HepG2 (cell line): ENCODE results near the gene ALB. TPM values are rescaled to one million over a fixed set of nuclear protein-coding genes. Genes with fewer than 3 reads are reported as not detected.
A peak's percentile ranks its signal among the peaks of the same experiment; 100 is the strongest.

ENCODE experiments used
- BATF2 ChIP-seq: sonication (generic); formaldehyde crosslinking; IDR thresholded peaks from 2 replicates; pipeline ENCODE4 v1.8.0; 2022; ENCODE audit warnings: mild to moderate bottlenecking, missing genetic modification reagents, moderate library complexity
- CBFB ChIP-seq: sonication (generic); formaldehyde crosslinking; IDR thresholded peaks from 2 replicates; pipeline ENCODE4 v1.4.0; 2020; ENCODE audit warnings: missing genetic modification reagents
- CBX2 ChIP-seq, 2 experiments: fragments of 200-600 bp in 1 of 2; sonication (generic); formaldehyde crosslinking in 1 of 2; IDR thresholded peaks; 2 replicates each; pipeline versions ENCODE4 v1.7.0 to v1.8.1; 2018 to 2022; ENCODE audit warnings: low read depth in 2 of 2, low read length in 1 of 2, mild to moderate bottlenecking in 1 of 2, missing genetic modification reagents in 1 of 2
- HMG20B ChIP-seq: conservative IDR thresholded peaks from 2 replicates; pipeline ENCODE4 v1.6.1; 2016; ENCODE audit warnings: missing genetic modification reagents, missing compliant biosample characterization
- HOXA5 ChIP-seq: sonication (generic); formaldehyde crosslinking; IDR thresholded peaks from 2 replicates; pipeline ENCODE4 v1.4.0; 2020; ENCODE audit warnings: missing genetic modification reagents
- MAFK ChIP-seq, 2 experiments: IDR thresholded peaks in 1 of 2; conservative IDR thresholded peaks in 1 of 2; 2 replicates each; pipeline ENCODE4 v1.6.1; 2011; ENCODE audit warnings: improper control_type of control experiment in 2 of 2, low read length in 2 of 2
- MBD4 ChIP-seq: IDR thresholded peaks from 2 replicates; pipeline ENCODE4 v1.6.1; 2012; ENCODE audit warnings: low read length, inconsistent platforms, borderline replicate concordance
- MLLT10 ChIP-seq: sonication (generic); formaldehyde crosslinking; IDR thresholded peaks from 2 replicates; pipeline ENCODE4 v1.4.0; 2020; ENCODE audit warnings: missing genetic modification reagents
- NONO ChIP-seq, 2 experiments: fragments of 450-650 bp in 1 of 2; sonication (generic) in 1 of 2; formaldehyde crosslinking in 1 of 2; IDR thresholded peaks in 1 of 2; conservative IDR thresholded peaks in 1 of 2; 2 replicates each; pipeline versions ENCODE4 v1.6.1 to v1.8.0; 2017 to 2022; ENCODE audit warnings: mild to moderate bottlenecking in 1 of 2, missing genetic modification reagents in 1 of 2, moderate library complexity in 1 of 2
- NPAS2 ChIP-seq: sonication (generic); formaldehyde crosslinking; IDR thresholded peaks from 2 replicates; pipeline ENCODE4 v1.8.0; 2022; ENCODE audit warnings: mild to moderate bottlenecking, missing genetic modification reagents, borderline replicate concordance
- POLR2A ChIP-seq, 2 experiments: IDR thresholded peaks; 2 replicates each; pipeline ENCODE4 v1.6.1; 2011; ENCODE audit warnings: low read depth in 2 of 2, low read length in 2 of 2, mild to moderate bottlenecking in 1 of 2, moderate library complexity in 1 of 2; ENCODE audit not compliant: insufficient read depth in 1 of 2
- POLR2AphosphoS5 ChIP-seq: IDR thresholded peaks from 2 replicates; pipeline ENCODE4 v1.6.1; 2012; ENCODE audit warnings: low read depth, low read length
- RFXAP ChIP-seq: sonication (generic); formaldehyde crosslinking; IDR thresholded peaks from 2 replicates; pipeline ENCODE4 v1.4.0; 2020; ENCODE audit warnings: missing genetic modification reagents, borderline replicate concordance
- SALL1 ChIP-seq: sonication (generic); formaldehyde crosslinking; IDR thresholded peaks from 2 replicates; pipeline ENCODE4 v1.8.0; 2022; ENCODE audit warnings: mild to moderate bottlenecking, missing genetic modification reagents
- STAT6 ChIP-seq: sonication (generic); formaldehyde crosslinking; IDR thresholded peaks from 2 replicates; pipeline ENCODE4 v1.4.0; 2020; ENCODE audit warnings: missing genetic modification reagents, mild to moderate bottlenecking, borderline replicate concordance
- ZC3H13 ChIP-seq: sonication (generic); formaldehyde crosslinking; IDR thresholded peaks from 2 replicates; pipeline ENCODE4 v1.8.1; 2023; ENCODE audit warnings: mild to moderate bottlenecking, missing genetic modification reagents, moderate library complexity
- ZNF383 ChIP-seq: sonication (generic); formaldehyde crosslinking; IDR thresholded peaks from 2 replicates; pipeline ENCODE4 v1.4.0; 2020; ENCODE audit warnings: missing genetic modification reagents, mild to moderate bottlenecking, borderline replicate concordance
- ZNF607 ChIP-seq: sonication (generic); formaldehyde crosslinking; IDR thresholded peaks from 2 replicates; pipeline ENCODE4 v1.5.1; 2020; ENCODE audit warnings: missing genetic modification reagents, mild to moderate bottlenecking, borderline replicate concordance
- ZNF841 ChIP-seq: sonication (generic); formaldehyde crosslinking; IDR thresholded peaks from 2 replicates; pipeline ENCODE4 v1.8.1; 2023; ENCODE audit warnings: missing genetic modification reagents, borderline replicate concordance
- polyA plus RNA-seq, 8 experiments: library from polyadenylated mRNA; depleted of rRNA in 3 of 8; stranded (reverse) in 7 of 8; unstranded in 1 of 8; fragments of >200 nt; fragmentation: Illumina TruSeq in 4 of 8; extraction: Trizol in 4 of 8; gene quantifications; 2 replicates each; pipeline versions ENCODE4 v1.2.1 to v1.2.3, GENCODE V29; 2011 to 2016; ENCODE audit warnings: low read depth in 4 of 8, missing spikeins in 1 of 8, mixed read lengths in 1 of 8; ENCODE audit not compliant: insufficient read depth in 1 of 8
- total RNA-seq, 5 experiments: library from RNA; depleted of rRNA; stranded (reverse); fragments of >200 nt; fragmentation: Illumina TruSeq; extraction: Trizol; gene quantifications; 2 replicates each; pipeline ENCODE4 v1.2.3, GENCODE V29; 2016; ENCODE audit warnings: low read depth in 1 of 5
- TF ChIP-seq, protein P1 (sequence below): fragments of 450-650 bp; IDR thresholded peaks from 2 replicates; pipeline ENCODE4 v1.6.1; 2016
- TF ChIP-seq, protein P2 (sequence below), 2 experiments: sonication (generic) in 1 of 2; formaldehyde crosslinking in 1 of 2; IDR thresholded peaks; 2 replicates each; pipeline versions ENCODE4 v1.4.0 to v1.6.1; 2018 to 2020; ENCODE audit warnings: missing genetic modification reagents in 2 of 2, borderline replicate concordance in 1 of 2, low read depth in 1 of 2, mild to moderate bottlenecking in 1 of 2, missing biosample characterization in 1 of 2

The ALB gene
- total and polyA plus RNA-seq, 2 of the 13 experiments (the other 11 are each of a cell fraction or from before 2014, with no cell fraction given) = 22,259 to 22,625 TPM

- TF ChIP-seq NONO (IDR thresholded peaks at IDR 0.05) (no peak), NONO (CRISPR knock-in tag; conservative IDR thresholded peaks at IDR 0.05) (0 out of 2 replicates have a peak, but pooled peaks have one; percentile 14), ZNF607 (CRISPR knock-in tag) (0 out of 2 replicates have a peak, but pooled peaks have one; percentile 47), POLR2A (IDR thresholded peaks at IDR 0.05; ENCODE audit: insufficient read depth in 1 of 2, low read depth in 2 of 2, low read length in 2 of 2) (peak; percentile 62 to 74; a peak in 3 of 4 replicates), MBD4 (peak; percentile 99), POLR2AphosphoS5 (peak; percentile 56), ZNF841 (CRISPR knock-in tag) (no peak; the same call in 1 of the 2 replicates), HMG20B (CRISPR knock-in tag) (no peak), HOXA5 (CRISPR knock-in tag) (peak; percentile 29; the same call in 1 of the 2 replicates), CBX2 (IDR thresholded peaks at IDR 0.05; ENCODE audit: low read depth, low read length) (no peak), CBX2 (CRISPR knock-in tag; IDR thresholded peaks at IDR 0.05; ENCODE audit: low read depth) (no peak), ZC3H13 (CRISPR knock-in tag) (0 out of 2 replicates have a peak, but pooled peaks have one; percentile 30), NPAS2 (CRISPR knock-in tag) (no peak), BATF2 (peak; percentile 67; the same call in 1 of the 2 replicates), ZNF383 (CRISPR knock-in tag) (no peak), MAFK (conservative IDR thresholded peaks at IDR 0.05 in 1 of 2, IDR thresholded peaks at IDR 0.05 in 1 of 2; ENCODE audit: low read length in 2 of 2) (peak; percentile 36 to 64; a peak in 3 of 4 replicates), CBFB (CRISPR knock-in tag) (no peak), RFXAP (CRISPR knock-in tag) (peak; percentile 28; the same call in 1 of the 2 replicates), MLLT10 (CRISPR knock-in tag) (peak; percentile 85; the same call in 1 of the 2 replicates), SALL1 (CRISPR knock-in tag) (no peak), STAT6 (CRISPR knock-in tag) (no peak)
- TF ChIP-seq, protein P1, sequence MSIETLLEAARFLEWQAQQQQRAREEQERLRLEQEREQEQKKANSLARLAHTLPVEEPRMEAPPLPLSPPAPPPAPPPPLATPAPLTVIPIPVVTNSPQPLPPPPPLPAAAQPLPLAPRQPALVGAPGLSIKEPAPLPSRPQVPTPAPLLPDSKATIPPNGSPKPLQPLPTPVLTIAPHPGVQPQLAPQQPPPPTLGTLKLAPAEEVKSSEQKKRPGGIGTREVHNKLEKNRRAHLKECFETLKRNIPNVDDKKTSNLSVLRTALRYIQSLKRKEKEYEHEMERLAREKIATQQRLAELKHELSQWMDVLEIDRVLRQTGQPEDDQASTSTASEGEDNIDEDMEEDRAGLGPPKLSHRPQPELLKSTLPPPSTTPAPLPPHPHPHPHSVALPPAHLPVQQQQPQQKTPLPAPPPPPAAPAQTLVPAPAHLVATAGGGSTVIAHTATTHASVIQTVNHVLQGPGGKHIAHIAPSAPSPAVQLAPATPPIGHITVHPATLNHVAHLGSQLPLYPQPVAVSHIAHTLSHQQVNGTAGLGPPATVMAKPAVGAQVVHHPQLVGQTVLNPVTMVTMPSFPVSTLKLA = no peak
- TF ChIP-seq, protein P2, sequence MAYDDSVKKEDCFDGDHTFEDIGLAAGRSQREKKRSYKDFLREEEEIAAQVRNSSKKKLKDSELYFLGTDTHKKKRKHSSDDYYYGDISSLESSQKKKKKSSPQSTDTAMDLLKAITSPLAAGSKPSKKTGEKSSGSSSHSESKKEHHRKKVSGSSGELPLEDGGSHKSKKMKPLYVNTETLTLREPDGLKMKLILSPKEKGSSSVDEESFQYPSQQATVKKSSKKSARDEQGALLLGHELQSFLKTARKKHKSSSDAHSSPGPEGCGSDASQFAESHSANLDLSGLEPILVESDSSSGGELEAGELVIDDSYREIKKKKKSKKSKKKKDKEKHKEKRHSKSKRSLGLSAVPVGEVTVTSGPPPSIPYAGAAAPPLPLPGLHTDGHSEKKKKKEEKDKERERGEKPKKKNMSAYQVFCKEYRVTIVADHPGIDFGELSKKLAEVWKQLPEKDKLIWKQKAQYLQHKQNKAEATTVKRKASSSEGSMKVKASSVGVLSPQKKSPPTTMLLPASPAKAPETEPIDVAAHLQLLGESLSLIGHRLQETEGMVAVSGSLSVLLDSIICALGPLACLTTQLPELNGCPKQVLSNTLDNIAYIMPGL (CRISPR knock-in tag; IDR thresholded peaks at IDR 0.05; ENCODE audit: borderline replicate concordance in 1 of 2, low read depth in 1 of 2) = 0 out of 4 replicates have a peak, but pooled peaks of 1 of the 2 experiments have one; percentile 34
Measured at GRCh38 chr4:73411731-73412414, 7.8 kb downstream of the ALB start (continued).
